Measurements from ENCODE around the gene NCKAP5.

Gene NCKAP5

DNA sequence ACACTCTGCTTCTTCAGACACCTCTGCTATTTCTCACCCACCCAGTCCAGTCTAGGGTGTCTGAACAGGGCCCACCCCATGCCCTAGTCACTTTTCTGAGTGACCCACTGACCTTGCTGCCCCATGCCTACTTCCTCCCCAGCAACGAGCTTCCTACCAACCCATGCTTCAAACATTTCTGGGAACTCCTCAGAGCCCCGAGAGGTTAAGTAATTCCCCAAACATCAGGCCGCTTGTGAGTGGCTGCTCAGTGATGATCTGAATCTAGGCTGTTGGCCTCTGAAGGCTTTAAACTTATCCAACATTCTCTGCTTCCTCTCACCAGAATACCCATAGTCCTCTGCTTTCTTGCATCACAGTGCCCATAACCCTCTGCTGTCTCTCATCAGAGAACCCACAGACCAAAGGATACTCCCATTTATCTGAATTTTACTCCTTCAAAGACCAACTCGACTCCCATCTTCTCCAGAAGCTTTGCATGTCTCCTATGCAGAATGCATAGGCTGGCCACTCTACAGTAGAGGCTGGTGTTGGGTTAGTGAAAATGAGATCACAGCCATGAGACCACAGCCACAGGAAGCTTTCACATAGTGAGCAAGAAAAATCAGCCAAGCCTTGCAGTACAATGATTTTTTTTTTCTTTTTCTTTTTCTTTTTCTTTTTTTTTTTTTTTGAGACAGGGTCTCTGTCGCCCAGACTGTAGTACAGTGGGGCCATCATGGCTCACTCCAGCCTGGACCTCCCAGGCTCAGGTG, 588.7 kb downstream of the NCKAP5 start:
- H3K9me3 ChIP-seq (ENCODE audit: control extremely low read depth in 1 of 5, control insufficient read depth in 4 of 5, insufficient read depth in 2 of 5, low read depth in 1 of 5, low read length in 4 of 5) = no peaks in the 10 kb centered on the region
- WGBS (ENCODE audit: insufficient coverage) = 76% methylated on average over 3 of the region's 5 CpGs
- H3K4me3 ChIP-seq (ENCODE audit: control insufficient read depth in 1 of 7, extremely low read depth in 1 of 7, insufficient read depth in 4 of 7, low read depth in 2 of 7, low read length in 6 of 7) = no peak overlapping the region
- ChIA-PET POLR2A (no interaction called here), CTCF (no interaction called here)
- H3K36me3 ChIP-seq (ENCODE audit: control insufficient read depth in 4 of 4, insufficient read depth in 4 of 4, low read length in 3 of 4) = no peaks in the 10 kb centered on the region
- H3K27ac ChIP-seq (ENCODE audit: insufficient read depth in 1 of 2, low read depth in 1 of 2, low read length in 2 of 2, poor library complexity in 1 of 2, severe bottlenecking in 2 of 2) = no peak overlapping the region
- no peak for DNase-seq
- no peaks in the 10 kb centered on the region for H3K27me3 ChIP-seq (replicated peaks in 2 of 5; ENCODE audit: control insufficient read depth in 4 of 5, insufficient read depth in 5 of 5, low read length in 4 of 5)
- no peaks in the 10 kb centered on the region for H3K4me1 ChIP-seq (ENCODE audit: control extremely low read depth in 1 of 4, control insufficient read depth in 4 of 4, insufficient read depth in 4 of 4, low read length in 3 of 4)

DNA sequence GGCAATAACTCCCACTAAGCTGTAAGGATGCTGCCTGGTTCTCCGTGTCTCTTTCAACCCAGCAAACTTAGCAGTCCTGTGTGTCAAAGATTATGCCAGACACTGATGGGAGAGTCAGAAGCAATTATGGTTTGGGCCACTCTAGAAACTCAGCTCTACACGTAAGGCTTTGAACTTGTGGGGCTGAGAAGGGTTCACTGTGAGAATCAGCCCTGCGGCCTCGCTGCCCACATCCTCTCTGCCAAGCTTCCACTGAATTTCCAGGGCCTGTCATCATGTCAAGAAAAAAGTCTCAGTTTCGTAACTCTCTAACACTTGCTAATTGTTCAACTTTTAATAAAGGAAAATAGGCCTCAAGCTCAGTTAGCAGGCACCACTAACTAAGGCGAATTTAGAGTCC, 589.4 kb downstream of the NCKAP5 start:
- no peak for DNase-seq
- POLR2A ChIA-PET = no interaction called here
- Histone ChIP-seq H3K27ac (ENCODE audit: insufficient read depth in 1 of 2, low read depth in 1 of 2, low read length in 2 of 2, poor library complexity in 1 of 2, severe bottlenecking in 2 of 2) (no peak overlapping the region), H3K27me3 (replicated peaks in 2 of 5; ENCODE audit: control insufficient read depth in 4 of 5, insufficient read depth in 5 of 5, low read length in 4 of 5) (no peaks in the 10 kb centered on the region), H3K4me1 (ENCODE audit: control extremely low read depth in 1 of 4, control insufficient read depth in 4 of 4, insufficient read depth in 4 of 4, low read length in 3 of 4) (no peaks in the 10 kb centered on the region), H3K4me3 (ENCODE audit: control insufficient read depth in 1 of 7, extremely low read depth in 1 of 7, insufficient read depth in 4 of 7, low read depth in 2 of 7, low read length in 6 of 7) (no peak overlapping the region), H3K9me3 (ENCODE audit: control extremely low read depth in 1 of 5, control insufficient read depth in 4 of 5, insufficient read depth in 2 of 5, low read depth in 1 of 5, low read length in 4 of 5) (no peaks in the 10 kb centered on the region), H3K36me3 (ENCODE audit: control insufficient read depth in 4 of 4, insufficient read depth in 4 of 4, low read length in 3 of 4) (no peaks in the 10 kb centered on the region)
- 68% methylated on average over 5 of the region's 6 CpGs for WGBS (ENCODE audit: insufficient coverage)
- CTCF ChIA-PET = no interaction called here

DNA sequence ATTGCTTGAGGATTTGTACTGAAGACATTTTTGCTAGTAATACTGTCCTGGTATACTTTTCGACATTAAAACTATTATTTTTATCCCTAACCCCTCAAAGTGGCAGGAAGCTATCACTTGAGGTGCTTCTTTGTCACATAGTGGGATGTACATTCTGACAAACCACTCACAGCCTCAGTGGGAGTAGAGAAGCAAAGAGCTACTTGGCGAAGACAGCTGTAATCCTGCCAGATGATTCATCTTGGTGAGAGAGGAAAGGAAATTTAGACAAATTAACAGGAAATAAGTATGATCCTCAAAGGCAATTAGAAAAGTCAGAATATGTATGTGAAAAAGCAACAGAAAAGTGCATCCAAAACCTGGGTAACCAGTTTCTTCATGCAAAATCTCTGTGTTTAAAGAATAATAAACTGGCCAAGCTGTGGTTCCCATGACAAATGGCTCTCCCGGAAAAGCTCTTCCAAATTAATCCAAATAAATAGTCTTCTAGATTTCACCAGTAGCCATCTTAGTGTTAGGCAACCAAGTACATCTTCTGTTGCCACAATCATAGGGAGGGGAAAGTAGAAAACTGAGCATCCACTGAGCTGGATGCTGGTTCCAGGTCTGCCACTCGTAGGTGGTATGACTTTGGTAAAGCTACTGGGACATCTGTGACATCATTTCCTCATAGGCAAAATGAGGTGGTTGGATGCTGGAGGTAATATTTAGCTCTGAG, 590.3 kb downstream of the NCKAP5 start:
- POLR2A ChIA-PET = no interaction called here
- DNase-seq = no peak
- WGBS (ENCODE audit: insufficient coverage) = 92% methylated on average over 2 of the region's 4 CpGs
- peaks cover 0 to 2% (median 0%) of the 10 kb centered on the region in 5 experiments for H3K27me3 ChIP-seq (replicated peaks in 2 of 5; ENCODE audit: control insufficient read depth in 4 of 5, insufficient read depth in 5 of 5, low read length in 4 of 5)
- H3K4me1 ChIP-seq (ENCODE audit: control extremely low read depth in 1 of 4, control insufficient read depth in 4 of 4, insufficient read depth in 4 of 4, low read length in 3 of 4) = no peaks in the 10 kb centered on the region
- CTCF ChIA-PET = interaction anchor here (0.5 kb wide), 1 partner anchor 293 kb away, joined by 3 read pairs; no protein-coding TSS in a partner anchor
- H3K27ac ChIP-seq (ENCODE audit: insufficient read depth in 1 of 2, low read depth in 1 of 2, low read length in 2 of 2, poor library complexity in 1 of 2, severe bottlenecking in 2 of 2) = no peak overlapping the region
- H3K9me3 ChIP-seq (ENCODE audit: control extremely low read depth in 1 of 5, control insufficient read depth in 4 of 5, insufficient read depth in 2 of 5, low read depth in 1 of 5, low read length in 4 of 5) = no peaks in the 10 kb centered on the region
- no peak overlapping the region for H3K4me3 ChIP-seq (ENCODE audit: control insufficient read depth in 1 of 7, extremely low read depth in 1 of 7, insufficient read depth in 4 of 7, low read depth in 2 of 7, low read length in 6 of 7)
- no peaks in the 10 kb centered on the region for H3K36me3 ChIP-seq (ENCODE audit: control insufficient read depth in 4 of 4, insufficient read depth in 4 of 4, low read length in 3 of 4)

DNA sequence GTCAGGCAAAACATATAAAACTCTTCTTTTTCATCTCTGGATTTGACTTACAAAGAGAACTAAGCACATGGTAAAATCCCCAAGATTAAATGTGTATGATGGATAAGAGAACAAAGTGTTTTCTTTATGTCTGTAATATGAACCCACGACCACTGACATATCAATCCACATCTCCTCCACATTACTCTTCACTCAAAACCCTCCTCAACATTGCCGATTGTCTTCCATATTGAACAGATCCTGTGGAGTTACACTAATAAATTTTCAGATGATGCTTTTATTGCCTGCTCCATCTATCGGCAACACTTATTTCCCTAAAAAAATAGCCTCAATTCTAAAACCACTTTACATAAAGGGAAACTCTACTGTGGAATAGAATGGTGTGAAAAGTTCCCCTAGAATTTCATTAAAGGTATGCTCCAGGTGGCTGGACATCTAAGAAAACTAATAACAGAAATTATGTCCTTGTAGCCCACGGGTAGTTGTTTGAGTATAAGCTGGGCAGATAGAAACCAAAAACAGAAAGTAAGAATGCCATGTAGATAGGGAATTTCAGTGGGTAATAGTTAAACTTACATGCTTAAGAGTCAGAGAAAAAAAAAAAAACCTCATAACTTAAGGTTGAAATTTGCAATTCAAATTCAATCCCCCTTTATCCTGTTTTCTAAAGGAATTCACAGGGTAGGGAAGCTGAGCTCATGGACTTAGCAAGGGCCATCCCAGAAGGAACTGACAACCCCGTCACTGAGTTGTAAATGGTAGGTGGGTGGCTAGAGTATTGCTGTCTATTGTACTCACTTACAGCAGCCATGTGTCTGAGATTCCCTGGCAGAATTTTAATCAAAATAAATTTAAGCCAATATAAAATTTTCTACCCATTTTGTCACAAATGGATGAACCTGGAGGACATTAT, 592.8 kb downstream of the NCKAP5 start:
- Histone ChIP-seq H3K9me3 (ENCODE audit: control extremely low read depth in 1 of 5, control insufficient read depth in 4 of 5, insufficient read depth in 2 of 5, low read depth in 1 of 5, low read length in 4 of 5) (no peaks in the 10 kb centered on the region), H3K27ac (ENCODE audit: insufficient read depth in 1 of 2, low read depth in 1 of 2, low read length in 2 of 2, poor library complexity in 1 of 2, severe bottlenecking in 2 of 2) (no peak overlapping the region), H3K36me3 (ENCODE audit: control insufficient read depth in 4 of 4, insufficient read depth in 4 of 4, low read length in 3 of 4) (no peaks in the 10 kb centered on the region), H3K27me3 (replicated peaks in 2 of 5; ENCODE audit: control insufficient read depth in 4 of 5, insufficient read depth in 5 of 5, low read length in 4 of 5) (peaks cover 0 to 2% (median 0%) of the 10 kb centered on the region in 5 experiments), H3K4me3 (ENCODE audit: control insufficient read depth in 1 of 7, extremely low read depth in 1 of 7, insufficient read depth in 4 of 7, low read depth in 2 of 7, low read length in 6 of 7) (no peak overlapping the region), H3K4me1 (ENCODE audit: control extremely low read depth in 1 of 4, control insufficient read depth in 4 of 4, insufficient read depth in 4 of 4, low read length in 3 of 4) (no peaks in the 10 kb centered on the region)
- DNase-seq = no peak
- 100% methylated on average over 1 of the region's 5 CpGs for WGBS (ENCODE audit: insufficient coverage)
- ChIA-PET POLR2A (no interaction called here), CTCF (no interaction called here)

DNA sequence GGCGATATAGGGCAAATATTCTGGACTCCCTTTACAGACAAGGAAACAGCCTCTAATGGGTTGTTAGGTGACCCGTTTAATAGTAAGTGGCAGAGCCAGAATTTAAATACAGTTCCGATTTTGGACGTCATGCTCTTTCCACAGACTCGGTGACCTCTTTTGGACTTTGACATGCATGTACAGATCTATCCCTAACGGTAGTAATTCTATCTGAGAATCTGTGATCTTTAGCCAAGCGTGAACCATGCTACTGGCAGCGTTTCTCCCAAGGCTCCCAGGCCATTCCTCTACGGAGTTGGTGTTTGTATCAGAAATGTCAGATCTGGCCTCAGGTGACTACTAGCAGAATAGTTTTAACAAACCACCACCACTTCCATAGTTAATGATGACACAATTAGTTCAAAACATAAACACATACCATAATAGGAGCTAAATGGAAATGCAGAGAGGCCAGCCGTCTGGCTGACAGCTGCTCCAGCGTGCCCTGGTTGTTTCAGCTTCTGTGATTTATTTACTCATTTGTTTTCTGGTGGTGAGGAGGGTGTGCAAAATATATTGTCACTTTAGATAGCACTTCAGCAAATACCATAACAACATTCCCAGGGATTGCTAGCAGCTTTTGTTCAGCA, 593.7 kb downstream of the NCKAP5 start:
- CTCF ChIA-PET = no interaction called here

DNA sequence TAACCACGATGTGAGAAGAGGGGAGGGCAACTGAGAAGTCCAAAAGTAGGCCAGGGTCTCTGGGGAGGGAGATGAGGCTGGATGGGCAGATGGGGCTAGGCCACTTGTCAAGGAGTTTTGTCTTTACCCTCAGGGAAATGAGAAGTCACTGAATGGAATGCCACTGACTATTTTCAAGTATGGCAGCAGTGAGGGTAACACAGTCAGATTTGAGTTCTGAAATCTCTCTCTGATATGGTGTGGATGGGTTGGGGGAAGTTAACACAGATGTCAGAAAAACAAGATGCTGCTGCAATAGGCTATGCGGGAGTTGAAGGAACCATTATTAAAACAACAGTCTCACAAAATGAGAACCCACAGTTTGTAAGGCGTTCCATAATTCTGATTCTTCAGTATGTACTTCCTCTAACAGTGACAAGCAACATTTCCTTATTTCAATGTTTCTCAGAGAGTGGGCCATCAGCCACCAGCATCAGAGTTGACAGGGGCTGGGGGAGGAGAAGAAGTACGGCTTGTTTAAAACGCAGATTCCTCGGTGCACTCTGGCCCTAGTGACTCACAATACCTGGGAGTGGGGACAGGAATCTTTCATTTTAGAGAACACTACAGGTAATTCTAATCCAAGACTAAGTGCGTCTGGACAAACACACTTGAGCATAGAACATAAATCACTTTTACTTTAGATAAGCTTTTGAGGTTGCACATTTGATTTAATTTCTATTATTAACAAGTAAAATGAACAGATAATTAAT, 596.8 kb downstream of the NCKAP5 start:
- Histone ChIP-seq H3K9me3 (ENCODE audit: control extremely low read depth in 1 of 5, control insufficient read depth in 4 of 5, insufficient read depth in 2 of 5, low read depth in 1 of 5, low read length in 4 of 5) (no peaks in the 10 kb centered on the region), H3K36me3 (ENCODE audit: control insufficient read depth in 4 of 4, insufficient read depth in 4 of 4, low read length in 3 of 4) (no peaks in the 10 kb centered on the region), H3K27ac (ENCODE audit: insufficient read depth in 1 of 2, low read depth in 1 of 2, low read length in 2 of 2, poor library complexity in 1 of 2, severe bottlenecking in 2 of 2) (no peak overlapping the region), H3K27me3 (replicated peaks in 2 of 5; ENCODE audit: control insufficient read depth in 4 of 5, insufficient read depth in 5 of 5, low read length in 4 of 5) (peaks cover 0 to 2% (median 0%) of the 10 kb centered on the region in 5 experiments), H3K4me3 (ENCODE audit: control insufficient read depth in 1 of 7, extremely low read depth in 1 of 7, insufficient read depth in 4 of 7, low read depth in 2 of 7, low read length in 6 of 7) (no peak overlapping the region), H3K4me1 (ENCODE audit: control extremely low read depth in 1 of 4, control insufficient read depth in 4 of 4, insufficient read depth in 4 of 4, low read length in 3 of 4) (no peaks in the 10 kb centered on the region)
- 57% methylated on average over 2 of the region's 7 CpGs for WGBS (ENCODE audit: insufficient coverage)
- POLR2A ChIA-PET = no interaction called here
- CTCF ChIA-PET = interaction anchor here (0.8 kb wide), 1 partner anchor 31 kb away, joined by 3 read pairs; no protein-coding TSS in a partner anchor
- no peak for DNase-seq

More for the DNA sequence above, 593.7 kb downstream of the NCKAP5 start:
- whole genome bisulfite sequencing (ENCODE audit: insufficient coverage) = 93% methylated on average over 7 of the region's 11 CpGs
- no peaks in the 10 kb centered on the region for H3K9me3 ChIP-seq (ENCODE audit: control extremely low read depth in 1 of 5, control insufficient read depth in 4 of 5, insufficient read depth in 2 of 5, low read depth in 1 of 5, low read length in 4 of 5)
- H3K4me3 ChIP-seq (ENCODE audit: control insufficient read depth in 1 of 7, extremely low read depth in 1 of 7, insufficient read depth in 4 of 7, low read depth in 2 of 7, low read length in 6 of 7) = no peak overlapping the region
- no peaks in the 10 kb centered on the region for H3K36me3 ChIP-seq (ENCODE audit: control insufficient read depth in 4 of 4, insufficient read depth in 4 of 4, low read length in 3 of 4)
- DNase-seq = no peak
- no peaks in the 10 kb centered on the region for H3K4me1 ChIP-seq (ENCODE audit: control extremely low read depth in 1 of 4, control insufficient read depth in 4 of 4, insufficient read depth in 4 of 4, low read length in 3 of 4)
- POLR2A ChIA-PET = no interaction called here
- H3K27ac ChIP-seq (ENCODE audit: insufficient read depth in 1 of 2, low read depth in 1 of 2, low read length in 2 of 2, poor library complexity in 1 of 2, severe bottlenecking in 2 of 2) = no peak overlapping the region
- H3K27me3 ChIP-seq (replicated peaks in 2 of 5; ENCODE audit: control insufficient read depth in 4 of 5, insufficient read depth in 5 of 5, low read length in 4 of 5) = peaks cover 0 to 2% (median 0%) of the 10 kb centered on the region in 5 experiments

All from common myeloid progenitor, CD34-positive (primary cell).